ENCODE data around the gene PALM3.
A peak's percentile ranks its signal among the peaks of the same experiment; 100 is the strongest.

Gene PALM3

DNA sequence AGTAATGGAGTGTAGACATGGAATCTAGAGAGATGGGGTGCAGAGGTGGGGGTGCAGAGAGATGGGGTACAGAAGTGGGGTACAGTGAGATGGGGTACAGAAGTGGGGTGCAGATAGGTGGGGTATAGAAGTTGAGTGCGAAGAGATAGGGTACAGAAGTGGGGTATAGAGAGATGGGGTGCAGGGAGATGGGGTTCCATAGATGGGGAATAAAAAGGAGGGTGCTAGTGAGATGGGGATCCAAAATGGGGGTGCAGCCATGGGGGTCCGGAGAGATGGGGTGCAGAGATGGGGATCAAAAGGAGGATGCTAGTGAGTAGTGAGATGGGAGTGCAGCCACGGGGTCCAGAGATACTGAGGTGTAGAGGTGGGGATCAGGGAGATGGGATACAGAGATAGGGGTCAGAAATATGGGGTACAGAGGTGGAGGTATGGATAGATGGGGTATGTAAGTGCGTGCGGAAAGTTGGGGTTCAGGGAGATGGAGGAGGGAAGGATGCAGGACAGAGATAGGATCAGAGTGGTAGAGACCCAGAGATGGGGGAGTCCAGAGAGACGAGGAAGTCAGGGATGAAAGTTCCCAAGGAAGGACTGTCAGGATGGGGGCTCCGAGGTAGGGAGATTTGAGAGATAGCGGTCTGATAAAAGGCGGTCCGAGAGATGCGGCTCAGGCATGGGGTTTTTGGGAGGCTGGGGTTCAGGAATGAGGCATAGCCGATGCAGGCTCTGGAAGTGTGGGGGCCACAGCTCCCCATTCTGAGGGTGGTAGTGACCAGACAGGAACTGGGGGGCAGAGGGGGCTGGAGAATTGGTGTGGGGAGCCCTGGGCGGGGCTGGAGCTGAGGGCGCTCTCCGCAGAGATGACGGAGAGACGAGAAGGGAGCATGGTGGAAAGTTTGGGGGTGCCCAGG lies 3.4 kb downstream of the PALM3 start:
- Histone ChIP-seq H4K5ac (ENCODE audit: low read length) (no peak overlapping the region), H3K4me2 (ENCODE audit: low read length) (peak overlapping the region; percentile 48), H3K79me1 (ENCODE audit: low read length) (no peaks in the 10 kb centered on the region), H2BK120ac (ENCODE audit: low read depth, low read length) (no peak overlapping the region), H3K56ac (ENCODE audit: low read length) (peak overlapping the region; percentile 60), H3K79me2 (ENCODE audit: control insufficient read depth, insufficient read depth, low read length) (no peaks in the 10 kb centered on the region), H2BK15ac (replicated peaks; ENCODE audit: low read depth) (no peak overlapping the region), H2BK5ac (ENCODE audit: low read length) (no peak overlapping the region), H3K36me3 (ENCODE audit: control insufficient read depth, insufficient read depth, low read length) (no peaks in the 10 kb centered on the region), H4K8ac (ENCODE audit: low read depth, low read length) (no peak overlapping the region), H3K23ac (ENCODE audit: low read length) (no peak overlapping the region), H3K27me3 (ENCODE audit: insufficient read depth, low read length, poor library complexity) (peaks cover 2% of the 10 kb centered on the region), H3K27ac (ENCODE audit: low read depth, low read length) (no peak overlapping the region), H3K4ac (ENCODE audit: low read depth, low read length) (no peak overlapping the region), H3K4me1 (ENCODE audit: control insufficient read depth, low read depth, low read length) (peaks cover 2% of the 10 kb centered on the region), H2AK5ac (ENCODE audit: low read length) (no peak overlapping the region), H3K4me3 (ENCODE audit: low read length) (no peak overlapping the region), H3K18ac (ENCODE audit: low read length) (no peak overlapping the region), H3K9ac (ENCODE audit: low read length) (peak overlapping the region; percentile 40)
- no peak for DNase-seq
- WGBS (ENCODE audit: extremely low coverage, insufficient coverage, low lambda C conversion rate): 100% methylated on average over 1 of the region's 17 CpGs

DNA sequence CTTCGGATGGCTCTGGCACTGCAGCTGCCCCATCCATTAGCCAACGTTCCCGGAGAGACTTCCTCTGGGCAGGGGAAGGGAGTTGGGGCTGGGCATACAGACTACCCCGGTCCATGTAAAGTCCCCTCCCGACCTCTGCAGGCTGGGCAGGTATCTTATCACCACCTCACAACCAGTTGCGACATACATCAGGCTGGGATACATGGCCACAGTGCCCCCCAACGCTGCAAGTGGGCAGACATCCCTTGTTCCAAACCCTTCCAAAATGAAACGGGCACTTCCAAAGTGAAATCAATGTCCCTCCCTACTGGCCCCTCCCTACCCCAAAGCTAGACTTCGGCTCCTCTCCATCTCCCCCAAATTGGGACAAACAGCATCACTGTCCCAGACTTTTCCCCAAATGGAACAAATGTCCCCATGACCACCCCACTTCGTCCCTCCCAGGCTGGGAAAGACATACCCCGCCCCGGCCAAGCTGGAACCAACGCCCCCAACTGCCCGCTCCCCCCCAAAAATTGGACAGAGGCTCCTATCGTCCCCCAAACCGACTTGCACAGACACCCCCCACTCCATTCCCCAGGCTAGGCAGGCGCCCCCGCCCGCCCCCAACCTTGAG lies 5.0 kb downstream of the PALM3 start:
- H3K79me2 ChIP-seq (ENCODE audit: control insufficient read depth, insufficient read depth, low read length): no peaks in the 10 kb centered on the region
- no peak overlapping the region for H2BK5ac ChIP-seq (ENCODE audit: low read length)
- H3K18ac ChIP-seq (ENCODE audit: low read length): peak overlapping the region; percentile 41
- peak overlapping the region; percentile 77 for H3K9ac ChIP-seq (ENCODE audit: low read length)
- DNase-seq: peak; percentile 40
- no peak overlapping the region for H2BK120ac ChIP-seq (ENCODE audit: low read depth, low read length)
- no peaks in the 10 kb centered on the region for H3K79me1 ChIP-seq (ENCODE audit: low read length)
- peaks cover 2% of the 10 kb centered on the region for H3K4me1 ChIP-seq (ENCODE audit: control insufficient read depth, low read depth, low read length)
- no peak overlapping the region for H4K5ac ChIP-seq (ENCODE audit: low read length)
- no peak overlapping the region for H3K23ac ChIP-seq (ENCODE audit: low read length)
- H3K4me2 ChIP-seq (ENCODE audit: low read length): peak overlapping the region; percentile 67
- H3K27ac ChIP-seq (ENCODE audit: low read depth, low read length): no peak overlapping the region
- peak overlapping the region; percentile 85 for H3K56ac ChIP-seq (ENCODE audit: low read length)
- H3K4me3 ChIP-seq (ENCODE audit: low read length): peak overlapping the region; percentile 62
- no CpG with 5 or more reads among the region's 19 CpGs for WGBS (ENCODE audit: extremely low coverage, insufficient coverage, low lambda C conversion rate)
- no peaks in the 10 kb centered on the region for H3K36me3 ChIP-seq (ENCODE audit: control insufficient read depth, insufficient read depth, low read length)
- H2BK15ac ChIP-seq (replicated peaks; ENCODE audit: low read depth): no peak overlapping the region
- peaks cover 2% of the 10 kb centered on the region for H3K27me3 ChIP-seq (ENCODE audit: insufficient read depth, low read length, poor library complexity)
- peak overlapping the region; percentile 30 for H4K8ac ChIP-seq (ENCODE audit: low read depth, low read length)
- H2AK5ac ChIP-seq (ENCODE audit: low read length): no peak overlapping the region
- H3K4ac ChIP-seq (ENCODE audit: low read depth, low read length): no peak overlapping the region

DNA sequence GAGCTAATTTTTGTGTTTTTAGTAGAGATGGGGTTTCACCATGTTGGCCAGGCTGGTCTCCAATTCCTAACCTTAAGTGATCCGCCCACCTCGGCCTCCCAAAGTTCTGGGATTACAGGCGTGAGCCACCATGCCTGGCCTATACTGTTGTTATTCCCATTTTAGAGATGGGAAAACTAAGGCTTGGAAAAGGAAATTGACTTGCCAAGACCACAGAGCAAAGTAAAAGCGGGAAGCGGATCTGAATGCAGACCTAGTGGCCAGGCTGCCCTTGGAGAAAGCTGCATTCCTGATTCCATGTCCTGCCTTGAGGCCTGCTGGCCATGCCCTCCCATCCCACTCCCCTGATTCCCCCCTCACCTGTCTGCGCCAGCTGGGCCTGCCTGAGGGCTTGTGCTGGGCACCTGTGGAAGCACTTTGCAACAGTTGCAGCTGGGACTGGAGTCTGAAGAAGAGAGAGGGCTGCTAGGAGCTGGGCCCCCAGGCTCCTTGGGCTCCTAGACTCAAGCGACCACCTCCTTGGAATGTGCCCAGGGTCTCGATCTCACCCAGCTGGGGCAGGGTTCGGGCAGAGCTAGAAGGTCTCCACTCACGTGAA lies 5.7 kb downstream of the PALM3 start:
- Histone ChIP-seq H3K9ac (ENCODE audit: low read length) (no peak overlapping the region), H3K4me2 (ENCODE audit: low read length) (no peak overlapping the region), H4K8ac (ENCODE audit: low read depth, low read length) (no peak overlapping the region), H2AK5ac (ENCODE audit: low read length) (no peak overlapping the region), H3K4ac (ENCODE audit: low read depth, low read length) (no peak overlapping the region), H3K79me2 (ENCODE audit: control insufficient read depth, insufficient read depth, low read length) (no peaks in the 10 kb centered on the region), H3K79me1 (ENCODE audit: low read length) (no peaks in the 10 kb centered on the region), H3K4me1 (ENCODE audit: control insufficient read depth, low read depth, low read length) (peaks cover 2% of the 10 kb centered on the region), H3K27ac (ENCODE audit: low read depth, low read length) (no peak overlapping the region), H3K27me3 (ENCODE audit: insufficient read depth, low read length, poor library complexity) (peaks cover 2% of the 10 kb centered on the region), H2BK15ac (replicated peaks; ENCODE audit: low read depth) (no peak overlapping the region), H3K23ac (ENCODE audit: low read length) (no peak overlapping the region), H4K5ac (ENCODE audit: low read length) (no peak overlapping the region), H3K56ac (ENCODE audit: low read length) (no peak overlapping the region), H3K4me3 (ENCODE audit: low read length) (no peak overlapping the region), H3K18ac (ENCODE audit: low read length) (no peak overlapping the region), H2BK5ac (ENCODE audit: low read length) (no peak overlapping the region), H3K36me3 (ENCODE audit: control insufficient read depth, insufficient read depth, low read length) (no peaks in the 10 kb centered on the region), H2BK120ac (ENCODE audit: low read depth, low read length) (no peak overlapping the region)
- no peak for DNase-seq
- WGBS (ENCODE audit: extremely low coverage, insufficient coverage, low lambda C conversion rate): no CpG with 5 or more reads among the region's 10 CpGs

DNA sequence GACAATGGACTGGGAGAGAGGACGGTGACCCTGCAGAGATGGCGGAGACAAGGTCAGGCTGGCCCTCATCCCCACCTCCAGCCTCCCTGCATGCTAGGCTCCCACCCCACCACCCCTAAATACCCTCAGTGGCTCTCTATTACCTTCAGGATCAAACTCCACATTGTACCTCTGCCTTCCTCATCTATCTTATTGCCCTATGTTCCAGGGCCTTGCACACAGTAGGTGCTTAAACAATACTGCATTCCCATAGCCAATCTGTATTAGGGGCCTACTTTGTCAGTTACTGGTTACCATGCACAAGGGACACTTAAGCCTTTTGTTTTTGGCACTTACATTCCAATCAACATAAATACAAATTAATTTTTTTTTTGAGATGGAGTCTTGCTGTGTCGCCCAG lies 6.5 kb downstream of the PALM3 start:
- H3K79me1 ChIP-seq (ENCODE audit: low read length): no peaks in the 10 kb centered on the region
- H4K5ac ChIP-seq (ENCODE audit: low read length): no peak overlapping the region
- no peak overlapping the region for H4K8ac ChIP-seq (ENCODE audit: low read depth, low read length)
- no peaks in the 10 kb centered on the region for H3K36me3 ChIP-seq (ENCODE audit: control insufficient read depth, insufficient read depth, low read length)
- no peak overlapping the region for H3K56ac ChIP-seq (ENCODE audit: low read length)
- peaks cover 2% of the 10 kb centered on the region for H3K4me1 ChIP-seq (ENCODE audit: control insufficient read depth, low read depth, low read length)
- no peak overlapping the region for H2BK5ac ChIP-seq (ENCODE audit: low read length)
- no peak overlapping the region for H2AK5ac ChIP-seq (ENCODE audit: low read length)
- peaks cover 2% of the 10 kb centered on the region for H3K27me3 ChIP-seq (ENCODE audit: insufficient read depth, low read length, poor library complexity)
- H3K4ac ChIP-seq (ENCODE audit: low read depth, low read length): no peak overlapping the region
- no peak overlapping the region for H3K18ac ChIP-seq (ENCODE audit: low read length)
- no peak for DNase-seq
- H3K79me2 ChIP-seq (ENCODE audit: control insufficient read depth, insufficient read depth, low read length): no peaks in the 10 kb centered on the region
- H3K27ac ChIP-seq (ENCODE audit: low read depth, low read length): no peak overlapping the region
- H2BK120ac ChIP-seq (ENCODE audit: low read depth, low read length): no peak overlapping the region
- no peak overlapping the region for H3K4me2 ChIP-seq (ENCODE audit: low read length)
- WGBS (ENCODE audit: extremely low coverage, insufficient coverage, low lambda C conversion rate): no CpG with 5 or more reads among the region's 3 CpGs
- no peak overlapping the region for H3K23ac ChIP-seq (ENCODE audit: low read length)
- H3K4me3 ChIP-seq (ENCODE audit: low read length): no peak overlapping the region
- no peak overlapping the region for H2BK15ac ChIP-seq (replicated peaks; ENCODE audit: low read depth)
- no peak overlapping the region for H3K9ac ChIP-seq (ENCODE audit: low read length)

DNA sequence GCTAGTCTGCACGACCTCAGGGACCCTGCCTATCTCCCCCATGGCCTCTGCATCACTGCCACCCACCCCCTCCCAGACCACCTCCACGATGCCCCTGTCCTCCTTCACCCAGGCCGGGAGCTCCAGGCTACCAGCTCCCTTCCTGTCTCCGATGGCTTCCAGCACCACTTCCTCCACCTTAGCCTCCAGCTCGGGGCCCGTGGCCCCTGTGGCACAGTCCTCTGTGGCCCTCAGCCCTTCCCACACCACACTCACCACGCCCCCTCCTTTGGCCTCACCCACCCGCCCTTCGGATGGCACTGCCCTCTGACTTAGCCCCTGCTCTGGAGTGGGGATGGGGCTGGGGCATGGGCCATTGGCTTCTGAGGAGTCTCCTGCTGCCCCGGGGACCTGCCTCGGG lies 7.2 kb downstream of the PALM3 start:
- no peak overlapping the region for H2BK120ac ChIP-seq (ENCODE audit: low read depth, low read length)
- H3K4me2 ChIP-seq (ENCODE audit: low read length): no peak overlapping the region
- no peak overlapping the region for H3K18ac ChIP-seq (ENCODE audit: low read length)
- no peak for DNase-seq
- H4K8ac ChIP-seq (ENCODE audit: low read depth, low read length): no peak overlapping the region
- H3K9ac ChIP-seq (ENCODE audit: low read length): no peak overlapping the region
- H3K23ac ChIP-seq (ENCODE audit: low read length): no peak overlapping the region
- no peak overlapping the region for H3K27ac ChIP-seq (ENCODE audit: low read depth, low read length)
- peaks cover 2% of the 10 kb centered on the region for H3K4me1 ChIP-seq (ENCODE audit: control insufficient read depth, low read depth, low read length)
- no peaks in the 10 kb centered on the region for H3K36me3 ChIP-seq (ENCODE audit: control insufficient read depth, insufficient read depth, low read length)
- no peak overlapping the region for H2BK15ac ChIP-seq (replicated peaks; ENCODE audit: low read depth)
- no peak overlapping the region for H3K4me3 ChIP-seq (ENCODE audit: low read length)
- H3K79me2 ChIP-seq (ENCODE audit: control insufficient read depth, insufficient read depth, low read length): no peaks in the 10 kb centered on the region
- no peak overlapping the region for H3K56ac ChIP-seq (ENCODE audit: low read length)
- no peak overlapping the region for H3K4ac ChIP-seq (ENCODE audit: low read depth, low read length)
- H2BK5ac ChIP-seq (ENCODE audit: low read length): no peak overlapping the region
- WGBS (ENCODE audit: extremely low coverage, insufficient coverage, low lambda C conversion rate): no CpG with 5 or more reads among the region's 11 CpGs
- H4K5ac ChIP-seq (ENCODE audit: low read length): no peak overlapping the region
- H3K79me1 ChIP-seq (ENCODE audit: low read length): no peaks in the 10 kb centered on the region
- H2AK5ac ChIP-seq (ENCODE audit: low read length): no peak overlapping the region
- H3K27me3 ChIP-seq (ENCODE audit: insufficient read depth, low read length, poor library complexity): peaks cover 2% of the 10 kb centered on the region
